ENCODE measurements around the gene FOXS1. TPM values are rescaled to one million over a fixed set of nuclear protein-coding genes. Genes with fewer than 3 reads are reported as not detected.
A peak's percentile ranks its signal among the peaks of the same experiment; 100 is the strongest.

The FOXS1 gene
- total and polyA plus RNA-seq, 8 donors: 2.5 to 8.2 (median 5.5) TPM

GRCh38 chr20:31879143-31879987 lies 34.0 kb upstream of the FOXS1 start:
- DNase-seq: peak; percentile 95 to 97 (median 96)
- Histone ChIP-seq H3K4me3 (peak overlapping the region; percentile 50 to 63), H3K4me1 (peaks cover 0 to 5% of the 10 kb centered on the region in 2 donors), H3K27me3 (no peaks in the 10 kb centered on the region), H3K36me3 (no peaks in the 10 kb centered on the region), H3K9me3 (no peaks in the 10 kb centered on the region), H3K27ac (peak overlapping the region; percentile 42 to 81)
- TF ChIP-seq CTCF (IDR thresholded peaks at IDR 0.05): no peak
- peak; percentile 99 for ATAC-seq
- intact Hi-C loops (cut with DNase I): no loop called here

- DNase-seq (no peak), ATAC-seq (no peak)
- Histone ChIP-seq H3K9me3 (no peaks in the 10 kb centered on the region), H3K27me3 (no peaks in the 10 kb centered on the region), H3K27ac (no peak overlapping the region), H3K36me3 (no peaks in the 10 kb centered on the region), H3K4me1 (peaks cover 0 to 5% of the 10 kb centered on the region in 2 donors), H3K4me3 (no peak overlapping the region)
- no peak for TF ChIP-seq CTCF (IDR thresholded peaks at IDR 0.05)
- intact Hi-C loops (cut with DNase I): no loop called here
Observed at GRCh38 chr20:31877684-31878083, 32.3 kb upstream of the FOXS1 start.

GRCh38 chr20:31875671-31876070 lies 30.3 kb upstream of the FOXS1 start:
- DNase-seq: no peak
- peaks cover 0 to 9% of the 10 kb centered on the region in 2 donors for H3K27me3 ChIP-seq
- no peak overlapping the region for H3K4me3 ChIP-seq
- ATAC-seq: no peak
- TF ChIP-seq CTCF (IDR thresholded peaks at IDR 0.05): no peak
- H3K4me1 ChIP-seq: peaks cover 0 to 7% of the 10 kb centered on the region in 2 donors
- no peaks in the 10 kb centered on the region for H3K36me3 ChIP-seq
- H3K9me3 ChIP-seq: no peaks in the 10 kb centered on the region
- intact Hi-C loops (cut with DNase I): no loop called here
- H3K27ac ChIP-seq: no peak overlapping the region

GRCh38 chr20:31872406-31872805 lies 27.0 kb upstream of the FOXS1 start:
- DNase-seq: no peak
- TF ChIP-seq CTCF (IDR thresholded peaks at IDR 0.05): no peak
- intact Hi-C loops (cut with DNase I): no loop called here
- Histone ChIP-seq H3K9me3 (no peaks in the 10 kb centered on the region), H3K27me3 (peaks cover 11 to 34% of the 10 kb centered on the region in 2 donors), H3K4me1 (peaks cover 0 to 13% of the 10 kb centered on the region in 2 donors), H3K36me3 (no peaks in the 10 kb centered on the region), H3K27ac (no peak overlapping the region), H3K4me3 (no peak overlapping the region)
- ATAC-seq: no peak

- no peaks in the 10 kb centered on the region for H3K36me3 ChIP-seq
- peaks cover 11 to 34% of the 10 kb centered on the region in 2 donors for H3K27me3 ChIP-seq
- intact Hi-C loops (cut with DNase I): no loop called here
- no peak for DNase-seq
- no peak overlapping the region for H3K4me3 ChIP-seq
- no peaks in the 10 kb centered on the region for H3K9me3 ChIP-seq
- no peak for TF ChIP-seq CTCF (IDR thresholded peaks at IDR 0.05)
- no peak overlapping the region for H3K27ac ChIP-seq
- ATAC-seq: no peak
- H3K4me1 ChIP-seq: peaks cover 0 to 13% of the 10 kb centered on the region in 2 donors
Observed at GRCh38 chr20:31871618-31871954, 26.2 kb upstream of the FOXS1 start.

Data from left lung (tissue), 10 donors.